Adrenal gland (tissue), 12 donors: Measurements from ENCODE around the gene RANBP3L. TPM values are rescaled to one million over a fixed set of nuclear protein-coding genes. Genes with fewer than 3 reads are reported as not detected.

Source experiments
- DNase-seq, 7 donors: peaks; one replicate each; pipeline ENCODE4 v3.0.0-alpha.2; 2019 to 2020
- H3K27ac ChIP-seq, 5 donors: fragments of 200-600 bp; sonication (generic) in 4 of 5; 1 replicate in 3 of 5; 2 replicates in 2 of 5; pipeline versions ENCODE4 v1.5.1 to v1.8.0; 2016 to 2020; ENCODE audit warnings: mild to moderate bottlenecking in 1 of 5
- H3K27me3 ChIP-seq: fragments of 200-600 bp; 2 replicates; pipeline ENCODE4 v1.8.0; 2021
- H3K36me3 ChIP-seq, 2 donors: fragments of 200-600 bp; replicated peaks in 1 of 2; 1 replicate in 1 of 2; 2 replicates in 1 of 2; pipeline versions ENCODE4 v1.5.1 to v1.8.0; 2018 to 2022
- H3K4me1 ChIP-seq, 2 donors: fragments of 200-600 bp; replicated peaks in 1 of 2; 1 replicate in 1 of 2; 2 replicates in 1 of 2; pipeline versions ENCODE4 v1.5.1 to v1.8.0; 2018 to 2021
- H3K4me3 ChIP-seq, 4 donors: fragments of 200-600 bp; sonication (generic) in 3 of 4; one replicate each; pipeline ENCODE4 v1.5.1; 2016 to 2018
- H3K9me3 ChIP-seq, 3 donors: fragments of 200-600 bp; sonication (generic) in 1 of 3; replicated peaks in 1 of 3; 1 replicate in 2 of 3; 2 replicates in 1 of 3; pipeline versions ENCODE4 v1.5.1 to v1.8.0; 2016 to 2021
- CTCF ChIP-seq, 6 experiments: fragments of 450-650 bp in 4 of 6; fragments of 200-600 bp in 2 of 6; sonication (generic) in 1 of 6; IDR thresholded peaks; 1 replicate in 5 of 6; 2 replicates in 1 of 6; pipeline versions ENCODE4 v1.5.1 to v1.8.0; 2016 to 2021; ENCODE audit warnings: antibody characterized with exemption in 6 of 6, mild to moderate bottlenecking in 2 of 6, moderate library complexity in 1 of 6
- POLR2A ChIP-seq, 2 donors: fragments of 450-650 bp; IDR thresholded peaks; one replicate each; pipeline ENCODE4 v1.6.1; 2017; ENCODE audit warnings: antibody characterized with exemption in 2 of 2, mild to moderate bottlenecking in 2 of 2, moderate library complexity in 1 of 2
- WGBS, 4 donors: extraction: QIAGEN DNeasy Blood & Tissue Kit in 2 of 4; methylation state at CpG; one replicate each; pipeline versions ENCODE4 v1.1.5 to v1.1.7; 2013 to 2017; 5-methylcytosine and 5-hydroxymethylcytosine counted together
- intact Hi-C, 2 donors: fragments of 100-400 bp; cut with DNase I; formaldehyde crosslinking; loops; one replicate each; pipeline versions ENCODE4 v1.14.1 to v1.15.0; 2022 to 2023
- polyA plus RNA-seq, 3 donors: library from polyadenylated mRNA; stranded (reverse); fragments of 200-250 nt in 2 of 3; fragments of 350-450 nt in 1 of 3; fragmentation: Illumina TruSeq in 1 of 3; extraction: RNeasy Lipid Tissue Mini Kit (QIAGEN cat#74804) in 1 of 3; gene quantifications; one replicate each; pipeline ENCODE4 v1.2.3, GENCODE V29; 2013 to 2014
- total RNA-seq, 9 donors: library from RNA; depleted of rRNA in 4 of 9; stranded (reverse); fragments of >200 nt in 4 of 9; fragments of 120-200 nt in 1 of 9; fragmentation: NEBNext Ultra II Directional in 1 of 9; extraction: Animal tissue kit (Norgen Biotek cat#: 25700) in 1 of 9; gene quantifications; one replicate each; pipeline versions ENCODE4 v1.1.0 to v1.2.4, GENCODE V29; 2013 to 2023
- donor health status: healthy with polysubstance abuse.
- donor health status: Bipolar disorder and iron deficiency.
- donor health status: DM: yes; HTN: yes; CAD: no.
- donor health status: DM: no; HTN: no; CAD: no.
- donor health status: DM: no; HTN: no; CAD: no.
- donor health status: DM: yes; HTN: yes; CAD: no.

RANBP3L gene
- total and polyA plus RNA-seq, 12 donors = 0.30 to 21.6 (median 1.6) TPM

GRCh38 chr5:36251218-36251617 lies 50.5 kb downstream of the RANBP3L start:
- Histone ChIP-seq H3K4me1 (peaks cover 10 to 15% of the 10 kb centered on the region in 2 donors), H3K9me3 (peaks cover 0 to 4% (median 0%) of the 10 kb centered on the region in 3 donors), H3K27me3 (no peaks in the 10 kb centered on the region), H3K36me3 (no peaks in the 10 kb centered on the region), H3K4me3 (no peak overlapping the region), H3K27ac (no peak overlapping the region)
- intact Hi-C loops = no loop called here
- 93 to 97% (median 95%) methylated on average over 3 of the region's 3 CpGs for WGBS, 4 donors
- DNase-seq = no peak
- TF ChIP-seq POLR2A (IDR thresholded peaks at IDR 0.05) = no peak
- TF ChIP-seq CTCF (IDR thresholded peaks at IDR 0.05) = no peak

- TF ChIP-seq POLR2A (IDR thresholded peaks at IDR 0.05) (no peak), CTCF (IDR thresholded peaks at IDR 0.05) (no peak)
- Histone ChIP-seq H3K9me3 (peaks cover 0 to 4% (median 0%) of the 10 kb centered on the region in 3 donors), H3K27ac (no peak overlapping the region), H3K4me3 (no peak overlapping the region), H3K27me3 (no peaks in the 10 kb centered on the region), H3K36me3 (no peaks in the 10 kb centered on the region), H3K4me1 (peaks cover 10 to 15% of the 10 kb centered on the region in 2 donors)
- no peak for DNase-seq
- intact Hi-C loops = no loop called here
- WGBS, 4 donors = 78 to 86% (median 82%) methylated on average over 4 of the region's 4 CpGs
Measured at GRCh38 chr5:36250427-36250826, 51.3 kb downstream of the RANBP3L start.

- Histone ChIP-seq H3K9me3 (no peaks in the 10 kb centered on the region), H3K4me1 (peaks cover 5 to 7% of the 10 kb centered on the region in 2 donors), H3K4me3 (no peak overlapping the region), H3K36me3 (no peaks in the 10 kb centered on the region), H3K27me3 (no peaks in the 10 kb centered on the region), H3K27ac (no peak overlapping the region)
- TF ChIP-seq CTCF (IDR thresholded peaks at IDR 0.05) (no peak), POLR2A (IDR thresholded peaks at IDR 0.05) (no peak)
- intact Hi-C loops = no loop called here
- no peak for DNase-seq
- 91 to 96% (median 94%) methylated on average over 10 of the region's 10 CpGs for WGBS, 4 donors
Measured at GRCh38 chr5:36246036-36246800, 55.5 kb downstream of the RANBP3L start.

GRCh38 chr5:36244076-36244475 lies 57.6 kb downstream of the RANBP3L start:
- TF ChIP-seq CTCF (IDR thresholded peaks at IDR 0.05) = no peak
- no peak for TF ChIP-seq POLR2A (IDR thresholded peaks at IDR 0.05)
- peaks cover 21 to 24% of the 10 kb centered on the region in 2 donors for H3K4me1 ChIP-seq
- H3K9me3 ChIP-seq = no peaks in the 10 kb centered on the region
- DNase-seq = no peak
- intact Hi-C loops = no loop called here
- H3K36me3 ChIP-seq = no peaks in the 10 kb centered on the region
- no peak overlapping the region for H3K4me3 ChIP-seq
- H3K27ac ChIP-seq = no peak overlapping the region
- 88 to 93% (median 90%) methylated on average over 3 of the region's 3 CpGs for WGBS, 4 donors
- no peaks in the 10 kb centered on the region for H3K27me3 ChIP-seq
